WI38 (cell line): ENCODE data around the gene MCTP1.

Experiments
- H3K4me3 ChIP-seq: 2 replicates; pipeline ENCODE4 v1.5.1; 2011; ENCODE audit warnings: low read depth, mild to moderate bottlenecking, control low read depth, low read length
- TF ChIP-seq, protein P1 (sequence below): IDR thresholded peaks from 2 replicates; pipeline ENCODE4 v1.5.1; 2012; ENCODE audit warnings: low read depth, mild to moderate bottlenecking, control low read depth, low read length

Gene MCTP1

GRCh38 chr5:94779684-94780083 is 505.2 kb downstream of the MCTP1 start:
- H3K4me3 ChIP-seq: no peak overlapping the region
- TF ChIP-seq, protein P1, sequence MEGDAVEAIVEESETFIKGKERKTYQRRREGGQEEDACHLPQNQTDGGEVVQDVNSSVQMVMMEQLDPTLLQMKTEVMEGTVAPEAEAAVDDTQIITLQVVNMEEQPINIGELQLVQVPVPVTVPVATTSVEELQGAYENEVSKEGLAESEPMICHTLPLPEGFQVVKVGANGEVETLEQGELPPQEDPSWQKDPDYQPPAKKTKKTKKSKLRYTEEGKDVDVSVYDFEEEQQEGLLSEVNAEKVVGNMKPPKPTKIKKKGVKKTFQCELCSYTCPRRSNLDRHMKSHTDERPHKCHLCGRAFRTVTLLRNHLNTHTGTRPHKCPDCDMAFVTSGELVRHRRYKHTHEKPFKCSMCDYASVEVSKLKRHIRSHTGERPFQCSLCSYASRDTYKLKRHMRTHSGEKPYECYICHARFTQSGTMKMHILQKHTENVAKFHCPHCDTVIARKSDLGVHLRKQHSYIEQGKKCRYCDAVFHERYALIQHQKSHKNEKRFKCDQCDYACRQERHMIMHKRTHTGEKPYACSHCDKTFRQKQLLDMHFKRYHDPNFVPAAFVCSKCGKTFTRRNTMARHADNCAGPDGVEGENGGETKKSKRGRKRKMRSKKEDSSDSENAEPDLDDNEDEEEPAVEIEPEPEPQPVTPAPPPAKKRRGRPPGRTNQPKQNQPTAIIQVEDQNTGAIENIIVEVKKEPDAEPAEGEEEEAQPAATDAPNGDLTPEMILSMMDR: no peak

- TF ChIP-seq, protein P1: no peak
- H3K4me3 ChIP-seq: no peak overlapping the region
Measured at GRCh38 chr5:94778732-94779131, 506.2 kb downstream of the MCTP1 start.

- H3K4me3 ChIP-seq: no peak overlapping the region
- TF ChIP-seq, protein P1: no peak
Measured at GRCh38 chr5:94778299-94778698, 506.6 kb downstream of the MCTP1 start.

DNA sequence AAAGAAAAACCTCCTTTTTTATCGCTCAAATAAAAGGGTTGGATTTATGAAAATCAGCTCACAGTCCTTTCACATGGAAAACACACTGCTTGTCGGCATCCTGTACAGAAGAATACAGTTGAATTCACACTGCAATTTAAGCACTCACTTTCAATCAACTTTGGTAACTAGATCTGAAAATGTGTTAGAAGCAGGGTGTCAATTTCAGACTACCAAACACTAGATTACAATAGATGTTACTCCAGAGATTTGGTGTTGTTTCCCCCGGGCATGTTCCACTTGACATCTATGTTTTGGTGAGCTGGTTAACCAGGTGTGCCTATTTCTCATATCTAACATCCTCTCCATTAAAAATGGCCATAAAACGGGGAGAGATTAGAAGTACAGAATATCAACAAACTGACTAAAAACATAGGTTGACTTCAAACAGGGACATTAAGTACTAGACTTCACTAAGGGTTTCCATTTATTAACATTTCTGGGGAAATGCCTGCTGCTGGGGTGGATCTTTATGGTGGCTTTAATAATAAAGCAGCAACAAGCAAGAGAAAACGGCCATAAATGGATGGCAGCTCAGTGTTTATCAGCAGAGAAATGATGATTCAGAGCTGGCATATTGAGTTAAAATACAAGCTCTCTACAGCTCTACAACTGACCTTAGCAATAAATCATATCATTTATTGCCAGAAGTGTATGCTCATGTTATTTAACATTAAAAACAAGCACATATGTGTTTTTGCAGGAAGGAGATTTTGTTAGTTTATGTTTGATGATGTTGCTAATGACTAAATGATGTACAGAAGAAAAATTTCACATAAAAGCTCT is 507.6 kb downstream of the MCTP1 start:
- TF ChIP-seq, protein P1: no peak
- H3K4me3 ChIP-seq: no peak overlapping the region

DNA sequence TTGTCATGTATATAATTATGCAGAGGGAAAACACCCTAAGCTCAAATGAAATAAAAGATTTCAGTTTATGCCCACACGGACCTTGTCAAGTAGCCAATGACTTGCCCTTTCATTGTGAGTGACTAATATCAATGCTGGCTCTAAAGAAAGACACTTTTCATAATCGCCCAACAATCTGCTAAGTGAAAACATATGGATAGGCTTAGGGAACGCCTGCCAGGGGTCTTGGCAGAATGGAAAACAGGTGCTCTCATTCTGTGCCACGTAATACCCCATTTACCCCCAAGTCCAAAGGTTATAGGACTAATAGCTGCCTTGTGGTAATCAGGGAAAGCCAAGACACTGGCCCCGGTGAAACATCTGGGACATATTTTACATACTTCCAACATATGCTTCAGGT is 508.7 kb downstream of the MCTP1 start:
- H3K4me3 ChIP-seq: no peak overlapping the region
- TF ChIP-seq, protein P1: no peak

DNA sequence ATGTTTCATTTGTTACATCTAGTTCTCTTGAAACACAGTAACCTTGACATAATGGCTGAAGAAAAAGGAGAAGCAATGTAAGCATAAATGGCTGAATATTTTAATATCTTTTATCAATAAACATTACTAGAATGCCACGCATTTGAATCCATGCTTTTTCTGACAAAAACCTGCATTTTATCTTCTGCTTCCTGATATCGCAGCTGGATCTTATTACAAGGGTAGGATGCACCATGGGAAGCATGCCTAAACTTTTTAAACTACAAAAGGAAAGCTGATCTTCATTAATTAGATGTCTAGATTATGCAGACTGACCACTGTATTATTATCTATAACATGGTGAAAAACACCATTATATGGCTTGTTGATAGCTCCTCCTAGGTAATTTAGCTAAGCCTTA is 509.8 kb downstream of the MCTP1 start:
- H3K4me3 ChIP-seq: no peak overlapping the region
- TF ChIP-seq, protein P1: no peak

GRCh38 chr5:94771742-94772141 is 513.2 kb downstream of the MCTP1 start:
- TF ChIP-seq, protein P1: no peak
- no peak overlapping the region for H3K4me3 ChIP-seq
